ENCODE data around the gene KIF3B.
"Not testable (repeated sequence)": the region's sequence is repeated elsewhere in the genome, so short reads cannot be mapped to it uniquely, and the experiment has no call there.

Gene KIF3B

DNA sequence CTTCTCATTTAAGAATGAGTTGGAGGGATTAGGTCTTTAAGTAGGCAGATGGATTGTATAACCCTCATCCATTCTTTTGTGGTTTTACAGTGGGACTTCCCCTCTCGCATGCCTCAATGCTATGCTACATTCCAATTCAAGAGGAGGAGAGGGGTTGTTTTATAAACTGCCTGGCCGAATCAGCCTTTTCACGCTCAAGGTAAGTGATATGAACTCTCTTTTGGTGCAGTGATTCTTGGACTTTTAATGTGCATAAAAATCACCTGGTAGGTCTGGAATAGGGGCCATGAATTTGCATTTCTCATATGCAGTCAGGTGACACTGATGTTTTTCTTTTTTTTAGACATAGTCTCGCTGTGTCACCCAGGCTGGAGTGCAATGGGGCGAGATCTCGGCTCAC is 91.5 kb downstream of the KIF3B start:
- DNase-seq (ENCODE audit: low read depth): no peak
- H3K4me3 ChIP-seq (ENCODE audit: low read depth, low read length): no peak overlapping the region
- TF ChIP-seq, protein P1, sequence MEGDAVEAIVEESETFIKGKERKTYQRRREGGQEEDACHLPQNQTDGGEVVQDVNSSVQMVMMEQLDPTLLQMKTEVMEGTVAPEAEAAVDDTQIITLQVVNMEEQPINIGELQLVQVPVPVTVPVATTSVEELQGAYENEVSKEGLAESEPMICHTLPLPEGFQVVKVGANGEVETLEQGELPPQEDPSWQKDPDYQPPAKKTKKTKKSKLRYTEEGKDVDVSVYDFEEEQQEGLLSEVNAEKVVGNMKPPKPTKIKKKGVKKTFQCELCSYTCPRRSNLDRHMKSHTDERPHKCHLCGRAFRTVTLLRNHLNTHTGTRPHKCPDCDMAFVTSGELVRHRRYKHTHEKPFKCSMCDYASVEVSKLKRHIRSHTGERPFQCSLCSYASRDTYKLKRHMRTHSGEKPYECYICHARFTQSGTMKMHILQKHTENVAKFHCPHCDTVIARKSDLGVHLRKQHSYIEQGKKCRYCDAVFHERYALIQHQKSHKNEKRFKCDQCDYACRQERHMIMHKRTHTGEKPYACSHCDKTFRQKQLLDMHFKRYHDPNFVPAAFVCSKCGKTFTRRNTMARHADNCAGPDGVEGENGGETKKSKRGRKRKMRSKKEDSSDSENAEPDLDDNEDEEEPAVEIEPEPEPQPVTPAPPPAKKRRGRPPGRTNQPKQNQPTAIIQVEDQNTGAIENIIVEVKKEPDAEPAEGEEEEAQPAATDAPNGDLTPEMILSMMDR (IDR thresholded peaks at IDR 0.05; ENCODE audit: low read depth, low read length, missing control alignments): no peak

GRCh38 chr20:32370897-32371296 is 93.4 kb downstream of the KIF3B start:
- TF ChIP-seq, protein P1 (IDR thresholded peaks at IDR 0.05; ENCODE audit: low read depth, low read length, missing control alignments): no peak
- DNase-seq (ENCODE audit: low read depth): no peak
- no peak overlapping the region for H3K4me3 ChIP-seq (ENCODE audit: low read depth, low read length)

DNA sequence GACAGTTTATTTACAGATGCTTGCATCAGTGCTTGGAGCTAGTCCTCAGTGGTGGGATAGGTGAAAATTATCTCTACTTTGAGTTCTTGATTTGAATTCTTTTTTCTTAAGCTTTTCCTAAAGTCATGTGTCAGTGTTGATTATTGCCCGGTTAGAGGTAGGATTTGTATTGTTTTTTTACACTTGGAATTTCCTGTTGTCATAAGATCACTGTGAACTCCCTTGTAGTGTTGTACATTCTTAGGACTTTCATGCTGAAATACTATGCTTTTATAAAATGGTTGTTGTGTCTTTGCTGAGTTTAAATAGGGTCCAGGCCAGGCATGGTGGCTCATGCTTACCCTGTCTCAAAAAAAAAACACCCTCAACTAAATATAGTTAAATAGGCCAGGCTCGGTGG is 101.0 kb downstream of the KIF3B start:
- TF ChIP-seq, protein P1 (IDR thresholded peaks at IDR 0.05; ENCODE audit: low read depth, low read length, missing control alignments): no peak
- no peak overlapping the region for H3K4me3 ChIP-seq (ENCODE audit: low read depth, low read length)
- no peak for DNase-seq (ENCODE audit: low read depth)

DNA sequence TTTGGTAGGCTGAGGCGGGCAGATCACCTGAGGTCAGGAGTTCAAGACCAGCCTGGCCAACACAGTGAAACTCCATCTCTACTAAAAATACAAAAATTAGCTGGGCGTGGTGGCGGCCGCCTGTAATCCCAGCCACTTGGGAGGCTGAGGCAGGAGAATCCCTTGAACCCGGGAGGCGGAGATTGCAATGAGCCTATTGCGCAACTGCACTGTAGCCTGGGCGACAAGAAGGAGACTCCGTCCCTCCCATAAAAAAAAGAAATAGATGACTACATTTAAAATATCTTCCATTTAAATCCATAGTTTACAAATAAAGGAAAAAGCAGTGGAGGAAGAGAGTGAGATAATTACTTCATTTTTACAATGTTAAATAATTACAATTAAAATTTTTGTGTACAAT is 102.6 kb downstream of the KIF3B start:
- not testable (repeated sequence) for H3K4me3 ChIP-seq (ENCODE audit: low read depth, low read length); DNase-seq (ENCODE audit: low read depth)

DNA sequence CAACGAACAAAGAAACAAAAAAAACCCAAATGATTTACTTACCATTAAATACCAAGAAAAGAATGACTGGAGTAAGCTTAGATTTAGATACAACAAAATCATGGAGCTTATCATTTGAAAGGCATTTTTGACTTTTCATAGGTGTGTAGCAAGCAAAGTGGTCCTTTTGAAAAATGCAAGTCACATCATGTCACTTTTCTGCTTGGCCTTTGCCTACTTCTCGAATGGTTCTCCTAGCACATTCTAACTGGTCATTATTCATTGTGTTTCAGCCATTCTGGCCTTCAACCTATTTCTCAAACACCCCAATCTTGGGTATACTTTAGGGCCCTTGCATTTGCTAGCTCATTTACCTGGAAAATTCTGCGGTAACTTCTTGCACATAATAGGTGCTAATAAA is 103.3 kb downstream of the KIF3B start:
- TF ChIP-seq, protein P1 (IDR thresholded peaks at IDR 0.05; ENCODE audit: low read depth, low read length, missing control alignments): no peak
- H3K4me3 ChIP-seq (ENCODE audit: low read depth, low read length): no peak overlapping the region
- DNase-seq (ENCODE audit: low read depth): no peak

GRCh38 chr20:32382102-32382950 is 104.9 kb downstream of the KIF3B start:
- TF ChIP-seq, protein P1 (IDR thresholded peaks at IDR 0.05; ENCODE audit: low read depth, low read length, missing control alignments): no peak
- DNase-seq (ENCODE audit: low read depth): no peak
- H3K4me3 ChIP-seq (ENCODE audit: low read depth, low read length): no peak overlapping the region

- not testable (repeated sequence) for DNase-seq (ENCODE audit: low read depth); H3K4me3 ChIP-seq (ENCODE audit: low read depth, low read length)
Measured at GRCh38 chr20:32383441-32383840, 106.0 kb downstream of the KIF3B start.

All from GM12864 (cell line).